Liver (tissue), 9 donors: ENCODE measurements around the gene KPNB1. TPM values are rescaled to one million over a fixed set of nuclear protein-coding genes. Genes with fewer than 3 reads are reported as not detected.

Source experiments
- DNase-seq: peaks from one replicate; pipeline ENCODE4 v3.0.0-alpha.2; 2017; ENCODE audit warnings: low spot score
- H3K27ac ChIP-seq, 2 donors: one replicate each; pipeline ENCODE4 v1.7.0; 2013; ENCODE audit warnings: inconsistent platforms in 2 of 2, low read length in 2 of 2, control low read depth in 1 of 2, low read depth in 1 of 2, mild to moderate bottlenecking in 1 of 2
- H3K27me3 ChIP-seq, 4 donors: one replicate each; pipeline versions ENCODE4 v1.6.1 to v1.7.0; 2013; ENCODE audit warnings: low read length in 3 of 4, inconsistent platforms in 1 of 4, mild to moderate bottlenecking in 1 of 4, moderate library complexity in 1 of 4; ENCODE audit not compliant: control insufficient read depth in 4 of 4, insufficient read depth in 4 of 4
- H3K36me3 ChIP-seq, 4 donors: one replicate each; pipeline versions ENCODE4 v1.6.1 to v1.7.0; 2013; ENCODE audit warnings: low read length in 3 of 4, mild to moderate bottlenecking in 3 of 4, low read depth in 1 of 4, moderate library complexity in 1 of 4; ENCODE audit not compliant: control insufficient read depth in 4 of 4, insufficient read depth in 3 of 4
- H3K4me1 ChIP-seq, 4 donors: one replicate each; pipeline versions ENCODE4 v1.6.1 to v1.7.0; 2013; ENCODE audit warnings: low read length in 3 of 4, mild to moderate bottlenecking in 3 of 4, moderate library complexity in 1 of 4; ENCODE audit not compliant: control insufficient read depth in 4 of 4, insufficient read depth in 4 of 4
- H3K4me3 ChIP-seq, 3 donors: one replicate each; pipeline versions ENCODE4 v1.6.1 to v1.7.0; 2013; ENCODE audit warnings: low read length in 3 of 3, control low read depth in 1 of 3, low read depth in 1 of 3, mild to moderate bottlenecking in 1 of 3
- H3K9ac ChIP-seq, 2 donors: one replicate each; pipeline ENCODE4 v1.7.0; 2013; ENCODE audit warnings: low read length in 2 of 2, mild to moderate bottlenecking in 2 of 2, moderate library complexity in 2 of 2, control low read depth in 1 of 2, low read depth in 1 of 2
- H3K9me3 ChIP-seq, 4 donors: one replicate each; pipeline versions ENCODE4 v1.6.1 to v1.7.0; 2013; ENCODE audit warnings: low read length in 3 of 4; ENCODE audit not compliant: control insufficient read depth in 4 of 4
- EGR1 ChIP-seq, 2 donors: IDR thresholded peaks; 2 replicates each; pipeline ENCODE4 v1.6.1; 2016 to 2018; ENCODE audit warnings: antibody characterized with exemption in 2 of 2, low read depth in 2 of 2
- FOXA1 ChIP-seq: IDR thresholded peaks from 2 replicates; pipeline ENCODE4 v1.6.1; 2016; ENCODE audit warnings: antibody characterized with exemption
- FOXA2 ChIP-seq: IDR thresholded peaks from 2 replicates; pipeline ENCODE4 v1.6.1; 2016; ENCODE audit warnings: antibody characterized with exemption
- GABPA ChIP-seq, 2 donors: IDR thresholded peaks in 1 of 2; conservative IDR thresholded peaks in 1 of 2; 2 replicates each; pipeline ENCODE4 v1.6.1; 2016; ENCODE audit warnings: antibody characterized with exemption in 2 of 2, mild to moderate bottlenecking in 1 of 2, moderate library complexity in 1 of 2
- HNF4A ChIP-seq, 2 donors: conservative IDR thresholded peaks; 2 replicates each; pipeline ENCODE4 v1.6.1; 2016; ENCODE audit warnings: antibody characterized with exemption in 2 of 2, mild to moderate bottlenecking in 2 of 2
- HNF4G ChIP-seq: IDR thresholded peaks from 2 replicates; pipeline ENCODE4 v1.6.1; 2016; ENCODE audit warnings: antibody characterized with exemption
- JUND ChIP-seq, 2 donors: IDR thresholded peaks; 2 replicates each; pipeline ENCODE4 v1.6.1; 2016; ENCODE audit warnings: antibody characterized with exemption in 2 of 2
- NR2F2 ChIP-seq: IDR thresholded peaks from 2 replicates; pipeline ENCODE4 v1.6.1; 2016; ENCODE audit warnings: antibody characterized with exemption
- RXRA ChIP-seq, 2 donors: IDR thresholded peaks; 2 replicates each; pipeline ENCODE4 v1.6.1; 2017 to 2018; ENCODE audit warnings: antibody characterized with exemption in 2 of 2, mild to moderate bottlenecking in 1 of 2
- SP1 ChIP-seq: IDR thresholded peaks from 2 replicates; pipeline ENCODE4 v1.6.1; 2018; ENCODE audit warnings: antibody characterized with exemption, mild to moderate bottlenecking
- TAF1 ChIP-seq: conservative IDR thresholded peaks from 2 replicates; pipeline ENCODE4 v1.6.1; 2016; ENCODE audit warnings: antibody characterized with exemption, mild to moderate bottlenecking
- YY1 ChIP-seq: IDR thresholded peaks from 2 replicates; pipeline ENCODE4 v1.6.1; 2016; ENCODE audit warnings: antibody characterized with exemption, mild to moderate bottlenecking
- WGBS: extraction: QIAGEN DNeasy Blood & Tissue Kit; methylation state at CpG from one replicate; pipeline ENCODE4 v1.1.7; 2013; 5-methylcytosine and 5-hydroxymethylcytosine counted together
- polyA plus RNA-seq, 2 donors: library from polyadenylated mRNA; stranded (reverse) in 1 of 2; unstranded in 1 of 2; fragments of 200-250 nt in 1 of 2; fragments of >200 nt in 1 of 2; fragmentation: Nextera tagmentation in 1 of 2; extraction: Ambion mirVana in 1 of 2; gene quantifications; one replicate each; pipeline versions ENCODE4 v1.2.1 to v1.2.3, GENCODE V29; 2013 to 2015
- total RNA-seq, 2 donors: library from RNA; depleted of rRNA; stranded (reverse); fragments of >200 nt; gene quantifications; one replicate each; pipeline ENCODE4 v1.2.3, GENCODE V29; 2014
- TF ChIP-seq, protein P1 (sequence below): IDR thresholded peaks from 2 replicates; pipeline ENCODE4 v1.6.1; 2016; ENCODE audit warnings: antibody characterized with exemption
- TF ChIP-seq, protein P2 (sequence below): fragments of 150-350 bp; IDR thresholded peaks from 2 replicates; pipeline ENCODE4 v1.5.1; 2017; ENCODE audit warnings: improper control_type of control experiment, low read depth, low read length; ENCODE audit not compliant: missing input control
- TF ChIP-seq, protein P3 (sequence below): IDR thresholded peaks from 2 replicates; pipeline ENCODE4 v1.6.1; 2016; ENCODE audit warnings: antibody characterized with exemption
- donor health status: healthy.
- donor health status: healthy.
- donor health status: healthy.
- donor health status: healthy.
- donor health status: healthy.

KPNB1 gene
- total and polyA plus RNA-seq, 4 donors: 27.6 to 114 (median 75.0) TPM

DNA sequence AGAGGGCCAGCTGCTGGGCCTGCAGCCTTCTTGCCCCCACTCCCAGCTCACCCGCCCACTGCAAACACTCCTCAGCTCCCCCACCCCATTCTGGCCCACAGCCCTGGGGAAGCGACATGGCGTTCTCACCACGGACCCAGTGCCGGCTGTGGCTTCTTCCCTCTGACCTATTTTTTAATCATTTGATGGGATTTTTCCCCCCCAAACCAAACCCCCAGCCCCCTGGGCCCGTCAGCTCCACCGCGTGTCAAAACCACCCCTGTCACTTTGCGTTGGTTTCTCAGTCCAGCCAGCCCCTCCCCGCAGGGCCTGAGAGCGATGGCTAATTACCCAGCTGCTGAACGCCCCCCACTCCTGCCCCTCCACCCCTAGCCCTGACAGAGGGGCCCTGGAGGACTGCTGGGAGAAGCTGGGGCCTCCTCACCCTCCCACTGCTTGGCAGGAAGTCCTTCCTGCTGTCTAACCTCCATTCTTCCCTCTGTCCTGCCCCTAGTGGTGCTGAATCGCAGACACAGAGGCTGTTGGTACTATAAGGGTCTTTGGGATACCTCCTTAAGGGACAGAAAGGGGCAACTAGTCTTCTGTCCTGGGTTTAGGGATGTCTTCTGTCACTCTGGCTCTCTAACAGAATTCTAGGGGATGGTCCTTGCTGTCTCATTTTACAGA lies 75.9 kb downstream of the KPNB1 start:
- no peak for DNase-seq
- Histone ChIP-seq H3K9ac (no peak overlapping the region), H3K9me3 (no peaks in the 10 kb centered on the region), H3K27ac (no peak overlapping the region), H3K4me3 (no peak overlapping the region), H3K27me3 (peaks cover 0 to 9% (median 5%) of the 10 kb centered on the region in 4 donors), H3K4me1 (peaks cover 0 to 4% (median 0%) of the 10 kb centered on the region in 4 donors), H3K36me3 (no peaks in the 10 kb centered on the region)
- WGBS: 69% methylated on average over 13 of the region's 13 CpGs
- TF ChIP-seq, protein P1, sequence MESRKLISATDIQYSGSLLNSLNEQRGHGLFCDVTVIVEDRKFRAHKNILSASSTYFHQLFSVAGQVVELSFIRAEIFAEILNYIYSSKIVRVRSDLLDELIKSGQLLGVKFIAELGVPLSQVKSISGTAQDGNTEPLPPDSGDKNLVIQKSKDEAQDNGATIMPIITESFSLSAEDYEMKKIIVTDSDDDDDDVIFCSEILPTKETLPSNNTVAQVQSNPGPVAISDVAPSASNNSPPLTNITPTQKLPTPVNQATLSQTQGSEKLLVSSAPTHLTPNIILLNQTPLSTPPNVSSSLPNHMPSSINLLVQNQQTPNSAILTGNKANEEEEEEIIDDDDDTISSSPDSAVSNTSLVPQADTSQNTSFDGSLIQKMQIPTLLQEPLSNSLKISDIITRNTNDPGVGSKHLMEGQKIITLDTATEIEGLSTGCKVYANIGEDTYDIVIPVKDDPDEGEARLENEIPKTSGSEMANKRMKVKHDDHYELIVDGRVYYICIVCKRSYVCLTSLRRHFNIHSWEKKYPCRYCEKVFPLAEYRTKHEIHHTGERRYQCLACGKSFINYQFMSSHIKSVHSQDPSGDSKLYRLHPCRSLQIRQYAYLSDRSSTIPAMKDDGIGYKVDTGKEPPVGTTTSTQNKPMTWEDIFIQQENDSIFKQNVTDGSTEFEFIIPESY: no peak
- no peak for TF ChIP-seq SP1
- TF ChIP-seq HNF4A (conservative IDR thresholded peaks at IDR 0.05): no peak
- TF ChIP-seq TAF1: no peak
- no peak for TF ChIP-seq EGR1 (IDR thresholded peaks at IDR 0.05; ENCODE audit: low read depth in 2 of 2)
- no peak for TF ChIP-seq YY1

DNA sequence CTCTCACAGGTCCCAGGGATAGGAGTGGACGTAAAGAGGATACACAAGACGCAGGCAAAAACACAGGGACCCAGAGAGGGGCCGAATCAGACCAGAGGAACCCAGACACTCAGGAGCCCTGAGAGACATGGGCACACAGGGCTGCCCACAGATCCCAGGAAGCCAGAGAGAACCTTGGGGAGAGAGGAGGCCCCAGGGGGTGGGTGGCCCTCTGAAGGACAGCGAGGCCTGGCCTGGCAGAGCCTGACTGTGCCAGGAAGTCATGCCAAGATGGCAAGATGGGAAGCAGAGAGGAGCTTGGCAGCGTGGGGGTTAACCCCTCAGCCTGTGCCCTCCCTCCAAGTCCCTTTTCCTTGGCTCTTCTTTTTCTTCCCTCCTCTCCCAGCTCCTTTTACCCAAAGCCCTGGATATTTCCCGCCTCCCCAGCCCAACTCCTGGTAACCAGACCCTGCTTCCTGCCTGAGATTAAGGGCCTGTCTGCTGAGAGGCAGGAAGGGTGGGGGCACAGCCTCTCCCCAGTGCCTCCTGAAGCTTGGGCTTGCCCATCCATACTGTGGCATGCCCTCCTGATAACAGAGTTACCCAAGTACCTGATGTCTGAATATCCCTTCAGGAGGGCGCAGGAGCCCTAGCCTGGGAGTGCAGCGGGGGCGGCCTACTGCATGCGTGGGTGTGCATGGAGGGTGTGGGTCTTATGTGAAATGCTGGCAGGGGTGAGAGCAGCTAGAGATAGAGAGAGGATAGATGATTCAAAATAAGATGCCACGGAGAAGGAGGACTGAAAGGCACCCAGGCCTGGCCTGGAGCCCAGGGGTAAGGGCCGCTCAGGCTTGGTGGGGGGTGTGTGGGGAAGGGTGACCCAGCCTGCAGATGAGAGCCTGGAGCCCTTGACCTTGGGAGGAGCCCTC lies 77.3 kb downstream of the KPNB1 start:
- TF ChIP-seq, protein P1: no peak
- TF ChIP-seq, protein P2, sequence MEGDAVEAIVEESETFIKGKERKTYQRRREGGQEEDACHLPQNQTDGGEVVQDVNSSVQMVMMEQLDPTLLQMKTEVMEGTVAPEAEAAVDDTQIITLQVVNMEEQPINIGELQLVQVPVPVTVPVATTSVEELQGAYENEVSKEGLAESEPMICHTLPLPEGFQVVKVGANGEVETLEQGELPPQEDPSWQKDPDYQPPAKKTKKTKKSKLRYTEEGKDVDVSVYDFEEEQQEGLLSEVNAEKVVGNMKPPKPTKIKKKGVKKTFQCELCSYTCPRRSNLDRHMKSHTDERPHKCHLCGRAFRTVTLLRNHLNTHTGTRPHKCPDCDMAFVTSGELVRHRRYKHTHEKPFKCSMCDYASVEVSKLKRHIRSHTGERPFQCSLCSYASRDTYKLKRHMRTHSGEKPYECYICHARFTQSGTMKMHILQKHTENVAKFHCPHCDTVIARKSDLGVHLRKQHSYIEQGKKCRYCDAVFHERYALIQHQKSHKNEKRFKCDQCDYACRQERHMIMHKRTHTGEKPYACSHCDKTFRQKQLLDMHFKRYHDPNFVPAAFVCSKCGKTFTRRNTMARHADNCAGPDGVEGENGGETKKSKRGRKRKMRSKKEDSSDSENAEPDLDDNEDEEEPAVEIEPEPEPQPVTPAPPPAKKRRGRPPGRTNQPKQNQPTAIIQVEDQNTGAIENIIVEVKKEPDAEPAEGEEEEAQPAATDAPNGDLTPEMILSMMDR: no peak
- TF ChIP-seq, protein P3, sequence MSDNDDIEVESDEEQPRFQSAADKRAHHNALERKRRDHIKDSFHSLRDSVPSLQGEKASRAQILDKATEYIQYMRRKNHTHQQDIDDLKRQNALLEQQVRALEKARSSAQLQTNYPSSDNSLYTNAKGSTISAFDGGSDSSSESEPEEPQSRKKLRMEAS: no peak
- TF ChIP-seq FOXA2 (no peak), RXRA (IDR thresholded peaks at IDR 0.05) (no peak), JUND (IDR thresholded peaks at IDR 0.05) (no peak), YY1 (no peak), FOXA1 (no peak), GABPA (IDR thresholded peaks at IDR 0.05 in 1 of 2, conservative IDR thresholded peaks at IDR 0.05 in 1 of 2) (no peak), HNF4G (no peak), TAF1 (no peak), EGR1 (IDR thresholded peaks at IDR 0.05; ENCODE audit: low read depth in 2 of 2) (no peak), HNF4A (conservative IDR thresholded peaks at IDR 0.05) (no peak), NR2F2 (no peak), SP1 (no peak)
- peaks cover 0 to 7% (median 3%) of the 10 kb centered on the region in 4 donors for H3K27me3 ChIP-seq

More for the DNA sequence above, 77.3 kb downstream of the KPNB1 start:
- no peak for DNase-seq
- H3K27ac ChIP-seq: no peak overlapping the region
- H3K4me1 ChIP-seq: no peaks in the 10 kb centered on the region
- H3K9me3 ChIP-seq: no peaks in the 10 kb centered on the region
- 88% methylated on average over 12 of the region's 12 CpGs for WGBS
- no peak overlapping the region for H3K4me3 ChIP-seq
- H3K9ac ChIP-seq: no peak overlapping the region
- H3K36me3 ChIP-seq: no peaks in the 10 kb centered on the region
